ENCODE data around the gene WNT9B. TPM values are rescaled to one million over a fixed set of nuclear protein-coding genes. Genes with fewer than 3 reads are reported as not detected.

The WNT9B gene
- total and polyA plus RNA-seq, 9 of the 15 experiments (the other 6 are each of a cell fraction or from before 2014, with no cell fraction given), result not detected

- ATAC-seq (no peak), FAIRE-seq (no peak), DNase-seq (ENCODE audit: extremely low read depth in 1 of 4, low spot score in 3 of 4) (no peak)
- no peaks in the 10 kb centered on the region for H3K79me2 ChIP-seq (ENCODE audit: control insufficient read depth, insufficient read depth, low read length)
- H3K4me1 ChIP-seq (replicated peaks in 1 of 2; ENCODE audit: control insufficient read depth in 2 of 2, insufficient read depth in 2 of 2, low read length in 2 of 2), result no peaks in the 10 kb centered on the region; a peak in 1 of 5 replicates
- H3K27me3 ChIP-seq (ENCODE audit: control insufficient read depth in 2 of 2, insufficient read depth in 2 of 2, low read length in 2 of 2), result peaks cover 14 to 23% of the 10 kb centered on the region in 2 experiments; a peak in 4 of 5 replicates
- no peak overlapping the region for H3K27ac ChIP-seq (ENCODE audit: extremely low read depth, low read depth, low read length)
- H3K36me3 ChIP-seq (ENCODE audit: control insufficient read depth, insufficient read depth, low read length), result no peaks in the 10 kb centered on the region
- 0% methylated on average over 1 of the region's 1 CpG for WGBS (ENCODE audit: insufficient coverage, low coverage, missing lambda C conversion rate)
- BruUV-seq (replicated peaks), result no TSS peak
- no peak overlapping the region for H3K4me3 ChIP-seq
- H3K9ac ChIP-seq (ENCODE audit: insufficient read depth in 1 of 2, low read depth in 2 of 2, low read length in 2 of 2), result no peak overlapping the region
- TF ChIP-seq ELF1 (tag; IDR thresholded peaks at IDR 0.05) (no peak), ZBTB9 (CRISPR knock-in tag; IDR thresholded peaks at IDR 0.05) (no peak), TEAD2 (tag; IDR thresholded peaks at IDR 0.05) (no peak), KDM5B (IDR thresholded peaks at IDR 0.05; ENCODE audit: insufficient replicate concordance, low read depth, low read length) (no peak), TCFL5 (CRISPR knock-in tag; conservative IDR thresholded peaks at IDR 0.05) (no peak)
- in situ Hi-C loops (cut with MboI) (no loop called here), intact Hi-C loops (cut with micrococcal nuclease) (no loop called here)
- no peak overlapping the region for H3K4me2 ChIP-seq (ENCODE audit: insufficient read depth, low read length)
- no peak overlapping the region for H2AFZ ChIP-seq (ENCODE audit: low read depth, low read length)
- no peaks in the 10 kb centered on the region for H4K20me1 ChIP-seq (replicated peaks; ENCODE audit: control insufficient read depth, insufficient read depth, low read length)
- POLR2A ChIA-PET, result no interaction called here
- CTCF ChIA-PET (ENCODE audit: low intra/inter-chr PET ratio), result no interaction called here
- no peaks in the 10 kb centered on the region for H3K9me3 ChIP-seq (replicated peaks; ENCODE audit: control insufficient read depth, insufficient read depth, low read depth, low read length)
- no peaks in the 10 kb centered on the region for H3K9me1 ChIP-seq (ENCODE audit: control insufficient read depth, insufficient read depth, low read length)
Observed at GRCh38 chr17:46915596-46915995, 64.2 kb downstream of the WNT9B start.

Data from K562 (cell line).